Right cardiac atrium (tissue), 5 donors: ENCODE measurements around the gene CPNE9. TPM values are rescaled to one million over a fixed set of nuclear protein-coding genes. Genes with fewer than 3 reads are reported as not detected.
"Not testable (repeated sequence)": the region's sequence is repeated elsewhere in the genome, so short reads cannot be mapped to it uniquely, and the experiment has no call there.

Experiments
- ATAC-seq, 2 donors: fragments of 200-7000 bp; cut with Tn5 transposase; one replicate each; pipeline versions ENCODE4 v1.8.0 to v1.9.1; 2020; ENCODE audit warnings: moderate library complexity in 2 of 2, mild to moderate bottlenecking in 1 of 2
- DNase-seq, 3 donors: peaks; one replicate each; pipeline ENCODE4 v3.0.0-alpha.2; 2020
- H3K27ac ChIP-seq: one replicate; pipeline ENCODE4 v1.5.1; 2013; ENCODE audit warnings: mild to moderate bottlenecking, low read length, control low read depth, moderate library complexity
- H3K27me3 ChIP-seq: one replicate; pipeline ENCODE4 v1.6.1; 2013; ENCODE audit not compliant: control insufficient read depth, insufficient read depth
- H3K4me1 ChIP-seq: one replicate; pipeline ENCODE4 v1.6.1; 2013; ENCODE audit warnings: low read length; ENCODE audit not compliant: control insufficient read depth, insufficient read depth
- H3K4me3 ChIP-seq: one replicate; pipeline ENCODE4 v1.5.1; 2013; ENCODE audit warnings: low read length, control low read depth
- H3K9me3 ChIP-seq: one replicate; pipeline ENCODE4 v1.6.1; 2013; ENCODE audit warnings: low read length; ENCODE audit not compliant: control insufficient read depth
- WGBS: extraction: QIAGEN DNeasy Blood & Tissue Kit; methylation state at CpG from one replicate; pipeline ENCODE4 v1.1.7; 2013; 5-methylcytosine and 5-hydroxymethylcytosine counted together
- intact Hi-C, 4 donors: fragments of 100-400 bp; cut with DNase I; formaldehyde crosslinking; loops; one replicate each; pipeline versions ENCODE4 v1.11.0 to v1.14.0; 2022 to 2023
- polyA plus RNA-seq: library from polyadenylated mRNA; stranded (reverse); fragments of 200-250 nt; gene quantifications from one replicate; pipeline ENCODE4 v1.2.3, GENCODE V29; 2013
- total RNA-seq, 4 donors: library from RNA; stranded (reverse); fragmentation: NEBNext Ultra II Directional; extraction: Animal tissue kit (Norgen Biotek cat#: 25700); gene quantifications; one replicate each; pipeline ENCODE4 v1.2.1, GENCODE V29; 2021
- donor health status: healthy with polysubstance abuse.
- donor health status: DM: no; HTN: yes; CAD: no.
- donor health status: DM: no; HTN: no; CAD: no.
- donor health status: DM: no; HTN: yes; CAD: no; lungs with severe emphysema.
- donor health status: DM: yes; HTN: yes; CAD: no.

The CPNE9 gene
- total and polyA plus RNA-seq, 5 donors = 0.07 to 0.31 (median 0.13) TPM; not detected in 1

DNA sequence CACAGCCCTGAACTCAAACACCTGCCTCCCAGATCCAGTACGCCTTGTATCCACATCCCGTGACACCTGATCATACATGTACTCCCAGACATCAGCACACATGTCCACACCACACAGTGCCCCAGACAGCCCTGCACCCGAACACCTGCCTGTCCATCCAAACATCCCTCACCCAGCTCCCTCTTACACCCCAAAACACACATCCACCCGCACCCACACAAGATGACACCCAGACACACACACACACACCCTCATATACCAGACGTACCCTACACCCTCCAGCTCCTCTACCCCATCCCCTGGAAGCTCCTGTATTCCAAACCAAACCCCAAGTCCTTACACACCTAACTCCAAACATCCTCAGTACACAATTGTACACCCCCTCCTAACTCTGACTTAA lies 65.4 kb downstream of the CPNE9 start:
- Histone ChIP-seq H3K4me3 (peak overlapping the region; percentile 80), H3K27ac (no peak overlapping the region), H3K9me3 (no peaks in the 10 kb centered on the region), H3K4me1 (peaks cover 5% of the 10 kb centered on the region), H3K27me3 (no peaks in the 10 kb centered on the region)
- no peak for DNase-seq
- intact Hi-C loops = no loop called here
- WGBS = 73% methylated on average over 5 of the region's 5 CpGs
- peak; percentile 1 for ATAC-seq

DNA sequence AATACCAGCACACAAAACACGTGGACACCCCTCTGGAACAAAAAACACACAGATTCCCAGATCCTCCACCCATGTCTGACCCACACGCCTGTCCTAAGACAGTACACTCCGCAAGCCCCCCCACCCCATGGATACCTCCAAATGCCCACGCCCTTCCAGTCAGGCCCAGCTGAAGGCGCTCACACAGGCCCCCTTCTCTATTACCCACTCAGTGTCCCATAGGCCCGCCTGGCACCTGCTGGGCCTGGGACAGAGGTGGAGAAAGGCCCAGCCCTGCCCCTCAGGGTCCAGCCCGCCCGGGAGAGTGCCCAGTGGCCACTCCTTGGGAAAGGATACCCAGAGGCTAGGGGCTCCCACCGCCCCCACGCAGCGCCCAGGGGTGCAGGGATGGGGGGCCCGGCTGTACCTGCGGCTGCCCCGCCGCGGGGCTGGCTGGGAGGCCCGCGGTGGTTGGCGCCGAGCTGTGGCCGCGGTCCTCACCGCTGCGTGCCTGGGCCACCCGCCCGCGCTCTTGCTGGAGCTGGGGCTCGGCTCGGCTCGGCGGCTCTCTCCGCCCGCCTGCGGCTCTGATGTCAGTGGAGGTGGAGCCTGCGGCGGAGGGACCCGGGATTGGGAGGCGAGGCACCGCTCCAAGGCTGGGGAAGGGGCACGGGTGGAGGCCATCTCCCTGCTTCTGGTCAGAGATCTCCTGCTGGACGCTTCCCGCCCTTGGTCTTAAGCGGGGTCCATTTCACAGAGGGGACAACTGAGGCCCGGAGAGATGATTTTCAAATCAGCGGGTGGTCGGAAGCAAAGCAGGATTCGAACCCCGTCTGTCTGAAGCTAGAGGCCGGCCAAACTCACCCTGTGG lies 66.0 kb downstream of the CPNE9 start, which contains the start of gene CAMK1:
Gene CAMK1, minus strand, starts transcription at position 522 of the 850 bp plus-strand sequence. CDS start 2,198 bp downstream, outside the sequence.
- intact Hi-C loops = no loop called here

DNA sequence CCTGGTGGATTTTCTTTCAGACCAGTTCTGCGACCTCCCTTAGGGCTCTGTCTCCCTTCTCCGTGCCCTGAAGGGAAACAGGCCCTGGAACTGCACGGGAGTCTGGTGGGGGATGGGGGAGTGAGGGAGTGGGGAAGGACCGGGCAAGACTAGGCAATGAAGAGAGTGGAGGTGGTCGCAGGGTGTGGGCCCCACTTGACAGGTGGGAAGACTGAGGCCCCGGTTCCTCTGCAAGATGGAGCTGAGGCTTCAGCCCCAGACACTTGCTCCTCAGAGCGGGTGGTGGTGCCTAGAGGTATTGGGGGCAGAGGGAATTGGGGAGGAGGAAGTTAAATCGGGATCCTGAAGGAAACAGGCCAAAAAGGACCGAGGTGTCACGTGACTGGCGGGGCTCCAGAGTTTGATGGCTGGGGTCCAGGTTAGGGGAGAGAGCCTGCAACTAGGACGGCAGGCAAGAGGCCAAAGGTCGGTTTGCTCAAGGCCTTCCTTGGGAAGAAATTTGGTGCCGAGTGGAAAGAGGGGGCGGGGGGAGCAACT lies 66.7 kb downstream of the CPNE9 start:
- intact Hi-C loops = no loop called here
- H3K4me3 ChIP-seq = peak overlapping the region; percentile 80
- no peaks in the 10 kb centered on the region for H3K9me3 ChIP-seq
- peaks cover 5% of the 10 kb centered on the region for H3K4me1 ChIP-seq
- no peaks in the 10 kb centered on the region for H3K27me3 ChIP-seq
- ATAC-seq (peak; percentile 42 to 55), DNase-seq (peak; percentile 93 to 98 (median 97))
- peak overlapping the region; percentile 80 for H3K27ac ChIP-seq
- 12% methylated on average over 15 of the region's 15 CpGs for WGBS

More for the DNA sequence above, 66.0 kb downstream of the CPNE9 start, which contains the start of gene CAMK1:
- Histone ChIP-seq H3K9me3 (no peaks in the 10 kb centered on the region), H3K27ac (peak within 1 kb of the TSS; percentile 80), H3K4me1 (peaks cover 5% of the 10 kb centered on the region), H3K4me3 (peak within 1 kb of the TSS; percentile 80), H3K27me3 (no peaks in the 10 kb centered on the region)
- ATAC-seq (peak; percentile 93 to 94), DNase-seq (peak; percentile 88 to 95 (median 95))
- 3% methylated on average over 49 of the region's 49 CpGs for WGBS

DNA sequence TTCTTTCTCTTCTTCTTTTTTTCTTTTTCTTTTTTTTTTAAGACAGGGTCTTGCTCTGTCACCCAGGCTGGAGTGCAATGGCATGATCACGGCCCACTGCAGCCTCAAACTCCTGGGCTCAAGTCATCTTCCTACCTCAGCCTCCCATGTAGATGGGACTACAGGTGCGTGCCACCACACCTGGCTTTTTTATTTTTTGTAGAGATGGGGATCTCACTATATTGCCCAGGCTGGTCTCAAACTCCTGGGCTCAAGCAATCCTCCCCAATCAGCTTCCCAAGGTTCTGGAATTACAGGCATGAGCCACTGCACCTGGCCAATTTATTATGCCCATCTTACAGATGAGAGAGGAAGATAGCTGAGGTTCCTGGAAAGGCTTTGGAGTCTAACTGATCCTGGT lies 67.4 kb downstream of the CPNE9 start:
- H3K9me3 ChIP-seq, DNase-seq, H3K27me3 ChIP-seq, H3K27ac ChIP-seq, H3K4me1 ChIP-seq, ATAC-seq, intact Hi-C loops, H3K4me3 ChIP-seq: not testable (repeated sequence)
- 89% methylated on average over 2 of the region's 2 CpGs for WGBS

DNA sequence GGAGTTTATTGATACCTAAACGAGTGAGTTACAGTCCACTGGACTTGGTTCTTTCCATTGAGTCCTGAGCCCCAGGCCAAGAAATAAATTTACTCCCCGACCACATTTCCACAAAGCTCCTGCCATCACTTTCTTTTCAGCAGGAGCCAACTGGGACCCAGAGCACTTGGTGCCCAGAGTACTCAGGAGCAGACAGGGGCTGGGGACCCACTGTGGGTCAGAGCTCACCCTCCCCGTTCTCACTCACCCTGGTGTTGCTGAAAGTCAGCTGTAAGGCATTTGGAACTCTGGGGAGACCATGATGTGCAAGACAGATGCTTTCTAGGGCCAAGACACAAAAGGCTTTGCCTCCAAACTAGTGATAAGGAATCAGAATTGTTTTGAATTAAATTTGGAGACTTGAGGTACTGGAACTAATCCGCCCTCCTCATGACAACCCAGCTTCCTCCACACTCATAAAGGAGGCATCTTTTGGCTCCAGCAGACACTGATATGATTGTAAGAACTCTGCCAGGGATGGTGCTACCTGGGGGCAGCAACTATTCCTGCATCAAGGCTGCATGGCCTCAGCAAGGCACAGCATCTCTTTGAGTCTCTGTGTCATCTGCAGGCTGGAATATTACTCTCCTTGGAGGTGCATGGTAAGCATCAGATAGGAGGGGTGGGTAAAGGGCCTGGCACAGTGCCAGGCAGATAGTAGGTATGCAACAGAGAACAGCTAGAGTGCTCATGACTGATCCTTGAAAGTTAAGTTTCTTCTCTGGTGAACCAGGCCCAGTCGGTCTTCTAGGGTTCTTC lies 73.5 kb downstream of the CPNE9 start:
- 82% methylated on average over 5 of the region's 5 CpGs for WGBS
- no peak overlapping the region for H3K27ac ChIP-seq
- no peaks in the 10 kb centered on the region for H3K9me3 ChIP-seq
- DNase-seq (no peak), ATAC-seq (no peak)
- H3K27me3 ChIP-seq = no peaks in the 10 kb centered on the region
- H3K4me1 ChIP-seq = peaks cover 4% of the 10 kb centered on the region
- intact Hi-C loops = no loop called here
- no peak overlapping the region for H3K4me3 ChIP-seq

DNA sequence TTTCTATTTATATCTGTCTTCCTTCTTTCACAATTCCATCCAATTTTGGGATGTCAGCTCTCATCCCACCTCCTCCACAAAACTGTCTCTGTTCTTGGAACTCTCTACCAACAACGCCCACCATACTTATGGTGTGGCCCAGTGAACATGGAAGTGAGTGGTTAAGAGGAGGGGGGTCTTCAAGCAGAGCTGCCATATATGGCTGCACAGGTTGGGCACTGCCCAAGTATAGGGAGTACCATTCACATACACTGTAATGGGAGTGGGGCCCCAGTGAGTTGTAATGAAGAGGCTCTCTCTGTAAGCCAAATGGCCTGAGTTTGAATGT lies 74.0 kb downstream of the CPNE9 start:
- no peak overlapping the region for H3K4me3 ChIP-seq
- intact Hi-C loops = no loop called here
- DNase-seq (no peak), ATAC-seq (no peak)
- H3K4me1 ChIP-seq = peaks cover 4% of the 10 kb centered on the region
- no peaks in the 10 kb centered on the region for H3K27me3 ChIP-seq
- H3K27ac ChIP-seq = no peak overlapping the region
- no peaks in the 10 kb centered on the region for H3K9me3 ChIP-seq
- WGBS = 85% methylated on average over 1 of the region's 1 CpG

DNA sequence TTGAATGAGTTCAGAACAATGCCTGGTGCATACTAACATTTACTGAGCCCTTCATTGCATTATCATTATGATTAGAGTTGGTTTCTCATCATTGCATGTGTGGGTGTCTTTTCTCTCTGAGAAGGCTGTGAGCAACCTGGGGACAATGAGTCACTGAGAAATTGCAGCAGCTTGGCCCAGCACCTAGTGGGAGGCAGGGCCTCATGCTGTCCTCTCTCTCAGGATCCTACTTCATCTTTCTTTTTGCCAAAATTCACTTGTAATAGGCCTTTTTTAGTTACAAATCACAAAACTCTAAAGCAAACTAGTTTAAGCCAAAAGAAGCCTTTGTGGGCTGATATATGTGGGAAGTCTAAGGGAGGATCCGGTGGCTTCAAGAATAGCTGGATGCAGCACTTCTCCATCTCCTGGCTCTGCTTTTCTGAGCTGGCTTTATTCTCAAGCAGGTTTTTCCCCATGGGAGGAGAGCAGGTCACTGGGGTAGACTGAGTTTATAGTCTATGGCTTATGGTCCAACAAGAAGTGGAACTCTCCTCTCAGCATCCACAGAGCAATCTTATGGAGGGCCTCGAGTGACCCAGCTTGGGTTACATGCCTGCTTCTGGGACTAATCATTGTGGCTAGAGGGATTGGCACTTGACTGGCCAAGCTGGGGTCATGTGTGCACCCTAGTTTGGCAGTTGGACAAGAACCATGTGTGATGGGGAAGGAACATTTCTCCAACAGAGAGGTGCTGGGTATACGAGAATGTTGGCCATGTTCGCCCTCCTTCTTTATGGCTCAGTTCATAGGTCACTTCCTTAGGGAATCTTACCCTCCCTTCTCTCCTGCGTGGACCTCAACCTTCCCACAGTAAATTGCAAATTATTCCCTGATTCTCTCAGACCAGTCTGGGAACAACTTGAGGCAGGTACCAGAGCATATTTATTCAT lies 74.8 kb downstream of the CPNE9 start:
- Histone ChIP-seq H3K27me3 (no peaks in the 10 kb centered on the region), H3K4me3 (no peak overlapping the region), H3K4me1 (peaks cover 4% of the 10 kb centered on the region), H3K9me3 (no peaks in the 10 kb centered on the region), H3K27ac (no peak overlapping the region)
- intact Hi-C loops = no loop called here
- DNase-seq (no peak), ATAC-seq (no peak)
- WGBS = 72% methylated on average over 5 of the region's 5 CpGs

DNA sequence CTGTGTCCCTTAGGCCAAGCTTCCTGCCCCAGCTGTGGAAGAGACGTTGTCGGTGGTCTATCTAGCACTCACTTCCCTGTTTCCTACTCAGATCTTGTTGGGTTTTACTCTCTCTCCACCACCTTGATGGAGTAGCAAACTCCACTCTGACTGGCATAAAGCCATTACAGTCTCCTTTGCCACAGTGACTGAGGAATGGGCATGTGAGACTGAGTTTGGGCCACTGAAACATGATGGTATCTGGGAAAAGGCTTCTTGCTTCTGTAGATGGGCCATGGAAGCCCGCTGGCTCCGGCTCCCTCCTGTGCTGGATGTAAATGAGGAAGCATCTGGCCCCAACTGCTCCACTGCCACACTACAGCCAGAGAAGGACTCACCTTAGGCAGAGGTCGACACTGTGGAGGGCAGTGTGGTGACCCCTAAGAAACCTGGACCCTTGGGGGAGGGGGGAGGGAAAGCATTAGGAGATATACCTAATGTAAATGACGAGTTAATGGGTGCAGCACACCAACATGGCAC lies 75.5 kb downstream of the CPNE9 start:
- no peak for DNase-seq
- 73% methylated on average over 6 of the region's 6 CpGs for WGBS
- no peak for ATAC-seq
- no peak overlapping the region for H3K4me3 ChIP-seq
- no peaks in the 10 kb centered on the region for H3K9me3 ChIP-seq
- H3K27ac ChIP-seq = no peak overlapping the region
- intact Hi-C loops = no loop called here
- no peaks in the 10 kb centered on the region for H3K27me3 ChIP-seq
- H3K4me1 ChIP-seq = peaks cover 4% of the 10 kb centered on the region
